B cell (primary cell): Measurements from ENCODE around the gene COL2A1. TPM values are rescaled to one million over a fixed set of nuclear protein-coding genes. Genes with fewer than 3 reads are reported as not detected.
A peak's percentile ranks its signal among the peaks of the same experiment; 100 is the strongest.

Experiments used
- ATAC-seq: fragments of 200-7000 bp; cut with Tn5 transposase; one replicate; pipeline ENCODE4 v1.10.0; 2021; ENCODE audit warnings: low read depth, mild to moderate bottlenecking, moderate number of reproducible peaks, moderate library complexity
- CTCF ChIA-PET: fragments of 350-600 bp; sonication (Branson Sonifier 250); formaldehyde crosslinking; loops from one replicate; lab custom pipeline; 2021; ENCODE audit warnings: antibody characterized with exemption, inconsistent platforms; lab: Charles Lee
- POLR2A ChIA-PET: fragments of 350-600 bp; sonication (Branson Sonifier 250); formaldehyde crosslinking; loops from one replicate; lab custom pipeline; 2021; ENCODE audit warnings: antibody characterized with exemption; lab: Charles Lee
- DNase-seq: peaks from one replicate; pipeline ENCODE4 v3.0.0; 2013
- H2AFZ ChIP-seq: 2 replicates; pipeline ENCODE4 v1.6.1; 2012; ENCODE audit warnings: mild to moderate bottlenecking, low read depth, low read length; ENCODE audit not compliant: insufficient read depth, poor library complexity, severe bottlenecking
- H3K27ac ChIP-seq, 2 donors: 1 replicate in 1 of 2; 2 replicates in 1 of 2; pipeline ENCODE4 v1.5.1; 2012 to 2013; ENCODE audit warnings: low read length in 2 of 2, mild to moderate bottlenecking in 2 of 2, moderate library complexity in 1 of 2
- H3K27me3 ChIP-seq, 4 experiments: fragments of 200-600 bp in 1 of 4; sonication (generic) in 1 of 4; replicated peaks in 1 of 4; 1 replicate in 2 of 4; 2 replicates in 2 of 4; pipeline versions ENCODE4 v1.6.1 to v1.7.0; 2013 to 2016; ENCODE audit warnings: low read length in 3 of 4, mild to moderate bottlenecking in 2 of 4, mixed read lengths in 1 of 4, moderate library complexity in 1 of 4; ENCODE audit not compliant: insufficient read depth in 4 of 4, control insufficient read depth in 3 of 4; ENCODE audit errors: control extremely low read depth in 1 of 4
- H3K36me3 ChIP-seq, 2 experiments: replicated peaks in 1 of 2; 1 replicate in 1 of 2; 2 replicates in 1 of 2; pipeline versions ENCODE4 v1.6.1 to v1.7.1; 2013; ENCODE audit warnings: low read length in 1 of 2; ENCODE audit not compliant: insufficient read depth in 2 of 2, control insufficient read depth in 1 of 2; ENCODE audit errors: control extremely low read depth in 1 of 2, extremely low read depth in 1 of 2
- H3K4me1 ChIP-seq, 2 donors: fragments of 200-600 bp in 1 of 2; sonication (generic) in 1 of 2; 1 replicate in 1 of 2; 2 replicates in 1 of 2; pipeline versions ENCODE4 v1.5.1 to v1.6.1; 2013 to 2017; ENCODE audit warnings: low read length in 2 of 2; ENCODE audit not compliant: control insufficient read depth in 2 of 2, insufficient read depth in 2 of 2
- H3K4me2 ChIP-seq: replicated peaks from 2 replicates; pipeline ENCODE3; 2012; ENCODE audit warnings: mild to moderate bottlenecking, low read depth, low read length; ENCODE audit not compliant: poor library complexity, severe bottlenecking
- H3K4me3 ChIP-seq, 5 experiments: fragments of 200-600 bp in 1 of 5; sonication (generic) in 1 of 5; 1 replicate in 3 of 5; 2 replicates in 2 of 5; pipeline versions ENCODE4 v1.5.1 to v1.7.0; 2011 to 2016; ENCODE audit warnings: low read length in 4 of 5, mild to moderate bottlenecking in 4 of 5, low read depth in 2 of 5, control low read depth in 1 of 5, moderate library complexity in 1 of 5; ENCODE audit not compliant: insufficient read depth in 1 of 5; ENCODE audit errors: control extremely low read depth in 1 of 5, extremely low read depth in 1 of 5
- H3K79me2 ChIP-seq: fragments of 200-600 bp; sonication (generic); one replicate; pipeline ENCODE4 v1.6.0; 2016; ENCODE audit warnings: low read length; ENCODE audit not compliant: control insufficient read depth, insufficient read depth
- H3K9ac ChIP-seq: fragments of 200-600 bp; sonication (generic); 2 replicates; pipeline ENCODE4 v1.6.1; 2017; ENCODE audit warnings: mild to moderate bottlenecking, low read length, moderate library complexity
- H3K9me3 ChIP-seq, 3 donors: one replicate each; pipeline versions ENCODE4 v1.6.1 to v1.7.1; 2013; ENCODE audit warnings: low read length in 2 of 3; ENCODE audit not compliant: control insufficient read depth in 2 of 3, insufficient read depth in 1 of 3; ENCODE audit errors: control extremely low read depth in 1 of 3
- H4K20me1 ChIP-seq: 2 replicates; pipeline ENCODE4 v1.6.0; 2012; ENCODE audit warnings: mild to moderate bottlenecking, low read length; ENCODE audit not compliant: insufficient read depth, control insufficient read depth, poor library complexity, severe bottlenecking
- H3K27ac Mint-ChIP-seq: one replicate; pipeline ENCODE4 v1.8.0; 2021; ENCODE audit warnings: mixed read lengths
- H3K27me3 Mint-ChIP-seq: one replicate; pipeline ENCODE4 v1.8.0; 2021; ENCODE audit warnings: mixed read lengths
- H3K4me1 Mint-ChIP-seq: one replicate; pipeline ENCODE4 v1.8.0; 2021; ENCODE audit warnings: mixed read lengths
- H3K4me3 Mint-ChIP-seq: one replicate; pipeline ENCODE4 v1.8.0; 2021; ENCODE audit warnings: mixed read lengths
- H3K9me3 Mint-ChIP-seq: one replicate; pipeline ENCODE4 v1.8.0; 2022; ENCODE audit warnings: mixed read lengths; ENCODE audit not compliant: insufficient read depth
- CTCF ChIP-seq: fragments of 200-600 bp; IDR thresholded peaks from one replicate; pipeline ENCODE4 v1.8.0; 2022; ENCODE audit warnings: antibody characterized with exemption, mild to moderate bottlenecking
- EZH2 ChIP-seq: IDR thresholded peaks from 2 replicates; pipeline ENCODE4 v1.6.1; 2012; ENCODE audit warnings: borderline replicate concordance, low read depth, mild to moderate bottlenecking, moderate library complexity, low read length; ENCODE audit not compliant: insufficient read depth, poor library complexity, severe bottlenecking
- WGBS: methylation state at CpG from one replicate; pipeline ENCODE4 v1.1.5; 2013; ENCODE audit warnings: missing lambda C conversion rate; ENCODE audit not compliant: insufficient coverage; 5-methylcytosine and 5-hydroxymethylcytosine counted together
- intact Hi-C: fragments of 100-400 bp; cut with micrococcal nuclease; formaldehyde crosslinking; loops from one replicate; pipeline ENCODE4 v1.10.0; 2022
- polyA plus RNA-seq: library from polyadenylated mRNA; depleted of rRNA; stranded (reverse); fragments of >200 nt; gene quantifications from 2 replicates; pipeline ENCODE4 v1.2.3, GENCODE V29; 2012
- total RNA-seq, 2 donors: library from RNA; stranded (reverse); fragments of 120-200 nt in 1 of 2; gene quantifications; 1 replicate in 1 of 2; 2 replicates in 1 of 2; pipeline versions ENCODE4 v1.2.3 to v1.2.4, GENCODE V29; 2013 to 2022

Gene COL2A1
- total and polyA plus RNA-seq, 2 donors (not counting 1 experiment from before 2014, with no cell fraction given): not detected

DNA sequence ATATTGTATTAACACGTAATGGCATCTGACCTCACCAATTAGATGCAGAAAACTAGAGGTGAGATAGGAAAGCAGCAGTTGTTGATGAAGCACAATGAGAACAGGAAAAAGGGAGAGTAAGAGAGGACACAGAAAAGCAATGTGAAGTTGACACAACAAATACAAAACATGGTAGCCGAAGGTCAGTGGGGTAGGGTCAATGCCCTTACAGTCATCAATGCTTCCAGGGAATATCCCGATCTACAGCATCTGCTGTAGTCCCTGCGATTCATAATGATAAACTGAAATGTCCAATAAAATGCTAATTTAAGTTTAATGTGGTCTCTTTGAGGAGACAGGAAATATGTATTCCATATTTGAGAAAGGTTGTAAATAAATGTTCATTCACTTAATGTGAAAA lies 2.9 kb upstream of the COL2A1 start:
- 100% methylated on average over 2 of the region's 4 CpGs for WGBS
- intact Hi-C loops: no loop called here

DNA sequence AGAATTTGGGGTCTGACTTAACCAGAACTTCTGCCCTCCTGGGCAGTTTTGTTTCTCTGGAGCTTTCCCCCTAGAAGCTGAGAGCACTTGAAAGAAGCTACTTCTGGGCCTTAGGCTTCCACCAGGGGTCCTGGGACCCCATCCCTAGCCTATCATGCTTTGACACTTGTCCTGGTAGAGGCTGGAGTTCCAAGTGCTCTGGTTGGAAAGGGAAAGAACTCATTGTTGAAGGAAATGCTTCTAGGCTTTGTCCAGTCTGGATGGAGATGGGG lies 1.4 kb upstream of the COL2A1 start:
- H3K79me2 ChIP-seq: no peaks in the 10 kb centered on the region
- H3K27me3 ChIP-seq: peaks cover 2 to 85% (median 65%) of the 10 kb centered on the region in 4 experiments
- POLR2A ChIA-PET: no interaction called here

More for the DNA sequence above, 2.9 kb upstream of the COL2A1 start:
- Mint-ChIP-seq H3K4me3 (no peak overlapping the region), H3K27me3 (peaks cover 81% of the 10 kb centered on the region), H3K27ac (no peak overlapping the region), H3K9me3 (no peaks in the 10 kb centered on the region), H3K4me1 (peaks cover 22% of the 10 kb centered on the region)
- Histone ChIP-seq H3K27me3 (peaks cover 2 to 73% (median 52%) of the 10 kb centered on the region in 4 experiments), H4K20me1 (peaks cover 6% of the 10 kb centered on the region), H3K4me3 (no peak overlapping the region), H3K79me2 (no peaks in the 10 kb centered on the region), H3K4me1 (peaks cover 33 to 39% of the 10 kb centered on the region in 2 donors), H3K9ac (no peak overlapping the region), H3K27ac (no peak overlapping the region), H3K36me3 (no peaks in the 10 kb centered on the region), H2AFZ (no peak overlapping the region), H3K4me2 (no peak overlapping the region), H3K9me3 (peaks cover 0 to 21% (median 2%) of the 10 kb centered on the region in 3 donors)
- POLR2A ChIA-PET: no interaction called here
- TF ChIP-seq CTCF (no peak), EZH2 (no peak)
- ATAC-seq (no peak), DNase-seq (no peak)
- CTCF ChIA-PET: no interaction called here

More for the DNA sequence above, 1.4 kb upstream of the COL2A1 start:
- Histone ChIP-seq H2AFZ (no peak overlapping the region), H3K4me3 (no peak overlapping the region), H3K27ac (no peak overlapping the region), H4K20me1 (peaks cover 6% of the 10 kb centered on the region), H3K4me2 (no peak overlapping the region), H3K4me1 (peaks cover 46 to 53% of the 10 kb centered on the region in 2 donors), H3K36me3 (no peaks in the 10 kb centered on the region), H3K9ac (no peak overlapping the region), H3K9me3 (peaks cover 0 to 27% (median 2%) of the 10 kb centered on the region in 3 donors)
- H3K9me3 Mint-ChIP-seq: no peaks in the 10 kb centered on the region
- peak overlapping the region; percentile 67 for H3K4me3 Mint-ChIP-seq
- CTCF ChIA-PET: interaction anchor here (0.6 to 1.1 kb wide), 2 partner anchors 160 to 1093 kb away, joined by 3 to 4 read pairs; no protein-coding TSS in a partner anchor
- no peak overlapping the region for H3K27ac Mint-ChIP-seq
- TF ChIP-seq CTCF (no peak), EZH2 (no peak)
- peaks cover 82% of the 10 kb centered on the region for H3K27me3 Mint-ChIP-seq
- H3K4me1 Mint-ChIP-seq: peaks cover 34% of the 10 kb centered on the region
- intact Hi-C loops: no loop called here
- DNase-seq: no peak
- no peak for ATAC-seq
